Sciatic nerve (tissue), 2 donors: Measurements from ENCODE around the gene PJA1. TPM values are rescaled to one million over a fixed set of nuclear protein-coding genes. Genes with fewer than 3 reads are reported as not detected.
A peak's percentile ranks its signal among the peaks of the same experiment; 100 is the strongest.

Source experiments
- ATAC-seq: fragments of 200-7000 bp; cut with Tn5 transposase; one replicate; pipeline ENCODE4 v1.9.1; 2020; ENCODE audit warnings: mild to moderate bottlenecking, moderate library complexity
- DNase-seq: peaks from one replicate; pipeline ENCODE4 v3.0.0-alpha.2; 2020; ENCODE audit warnings: low spot score
- intact Hi-C: fragments of 100-400 bp; cut with DNase I; formaldehyde crosslinking; loops from one replicate; pipeline ENCODE4 v1.14.2; 2022
- total RNA-seq: library from RNA; stranded (reverse); fragmentation: NEBNext Ultra II Directional; extraction: Animal tissue kit (Norgen Biotek cat#: 25700); gene quantifications from one replicate; pipeline ENCODE4 v1.2.1, GENCODE V29; 2021
- donor health status: DM: no; HTN: no; CAD: no.
- donor health status: DM: no; HTN: no; CAD: no.

The PJA1 gene
- total RNA-seq, 1 donor from 2014 or later, result 47.5 TPM

- ATAC-seq (no peak), DNase-seq (no peak)
- intact Hi-C loops, result no loop called here
Measured at GRCh38 chrX:69176053-69176452, 10.8 kb upstream of the PJA1 start.

DNA sequence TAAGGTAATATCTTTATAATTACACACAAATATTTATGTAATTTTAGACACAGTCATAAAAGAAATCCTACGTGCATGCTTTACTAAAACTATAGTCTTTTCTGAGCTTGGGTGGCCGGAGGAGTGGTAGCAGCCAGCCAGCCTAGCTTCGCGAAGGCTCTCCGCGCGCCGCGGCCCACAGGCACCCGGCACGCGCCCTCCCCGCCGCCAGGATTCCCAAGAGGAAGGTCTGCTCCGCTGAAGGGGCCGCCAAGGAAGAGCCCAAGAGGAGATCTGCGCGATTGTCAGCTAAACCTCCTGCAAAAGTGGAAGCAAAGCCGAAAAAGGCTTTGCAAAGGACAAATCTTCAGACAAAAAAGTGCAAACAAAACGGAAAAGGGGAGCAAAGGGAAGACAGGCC, 8.7 kb upstream of the PJA1 start:
- intact Hi-C loops, result no loop called here
- ATAC-seq (no peak), DNase-seq (no peak)

- intact Hi-C loops, result no loop called here
- DNase-seq (no peak), ATAC-seq (no peak)
Measured at GRCh38 chrX:69172937-69173336, 7.7 kb upstream of the PJA1 start.

DNA sequence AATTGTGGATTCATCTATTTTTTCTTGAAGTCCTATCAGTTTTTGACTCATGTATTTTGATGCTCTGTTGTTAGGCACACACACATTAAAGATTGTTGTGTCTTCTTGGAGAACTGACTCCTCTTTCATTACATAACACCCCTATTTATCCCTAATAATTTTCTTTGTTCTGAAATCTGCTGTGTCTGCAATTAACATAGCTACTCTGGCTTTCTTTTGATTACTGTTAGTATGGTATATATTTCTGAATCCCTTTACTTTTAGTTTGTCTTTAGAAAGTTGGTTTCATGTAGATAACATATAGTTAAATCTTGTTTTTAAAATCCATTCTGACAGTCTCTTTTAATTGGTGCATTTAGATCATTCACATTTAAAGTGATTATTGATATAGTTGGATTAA, 5.1 kb upstream of the PJA1 start:
- DNase-seq, result no peak
- no peak for ATAC-seq
- intact Hi-C loops, result no loop called here

DNA sequence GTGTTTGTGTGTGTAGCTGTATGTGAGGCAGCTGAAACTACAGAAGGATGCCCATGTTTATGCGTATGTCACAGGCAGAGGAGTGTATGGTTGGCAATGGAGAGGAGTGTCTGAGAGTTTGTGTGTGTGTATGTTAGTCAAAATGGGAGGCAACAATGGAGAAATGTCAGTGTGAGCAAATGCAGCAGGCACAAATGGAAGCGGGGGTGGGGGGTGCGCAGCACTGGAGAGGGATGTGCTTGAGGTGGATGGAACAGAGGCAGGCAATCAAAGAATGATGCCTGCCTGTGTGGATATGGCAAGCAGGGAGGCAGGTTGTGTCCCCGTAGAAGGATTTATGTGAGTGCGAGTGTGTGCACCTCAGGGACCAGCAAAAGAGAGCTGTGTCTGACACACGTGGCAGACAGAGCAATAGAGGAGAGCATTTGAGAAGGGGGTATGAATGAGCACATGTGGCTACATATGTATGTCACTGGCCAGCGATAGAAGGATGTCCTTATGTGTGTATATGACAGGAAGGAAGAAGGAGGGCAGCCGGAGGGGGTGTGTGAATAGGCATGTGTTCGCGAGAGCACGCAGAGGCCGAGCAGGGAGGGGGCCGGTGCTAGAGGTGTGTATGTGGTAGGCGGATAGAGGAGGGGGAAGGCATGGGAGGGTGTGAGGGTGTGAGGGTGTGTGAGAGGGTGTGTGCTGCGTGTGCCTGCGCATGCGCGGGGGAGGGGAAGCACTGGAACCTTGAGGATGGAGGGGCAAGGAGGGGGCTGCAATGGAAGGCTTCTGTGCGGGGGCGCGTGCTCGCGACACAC, 1.1 kb downstream of the PJA1 start:
- intact Hi-C loops, result no loop called here
- DNase-seq (no peak), ATAC-seq (peak; percentile 68)

GRCh38 chrX:69162361-69162865, 2.8 kb downstream of the PJA1 start:
- ATAC-seq, result no peak
- intact Hi-C loops, result no loop called here
- DNase-seq, result no peak

DNA sequence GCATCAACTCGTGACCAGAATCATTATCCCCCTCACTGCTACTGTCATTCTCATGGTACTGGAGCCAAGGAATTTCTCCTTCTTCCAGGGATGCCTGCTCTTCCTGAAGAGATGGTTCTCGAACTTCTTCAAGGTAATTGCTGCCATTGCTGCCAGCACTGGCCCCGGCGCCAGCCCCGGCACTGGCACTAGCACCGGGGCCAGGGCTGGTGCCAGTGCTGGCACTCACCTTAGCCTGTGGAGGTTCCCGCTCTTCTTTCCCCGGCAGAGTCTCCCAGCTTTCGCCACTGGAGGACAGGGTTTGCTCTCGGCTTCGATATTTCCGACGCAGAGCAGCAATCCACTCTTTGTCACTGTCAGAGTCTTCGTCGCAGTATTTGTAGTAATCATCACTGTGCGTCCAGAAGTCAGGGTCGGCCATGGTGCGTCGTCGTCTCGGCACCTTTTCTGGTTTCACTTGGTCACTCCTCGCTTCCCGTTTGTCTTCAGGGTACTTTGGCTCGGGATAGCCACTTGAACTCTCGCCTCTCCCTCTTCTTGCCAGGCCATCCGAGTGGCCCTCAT, 3.4 kb downstream of the PJA1 start:
- DNase-seq (no peak), ATAC-seq (no peak)
- intact Hi-C loops, result no loop called here

- ATAC-seq (no peak), DNase-seq (no peak)
- intact Hi-C loops, result no loop called here
Measured at GRCh38 chrX:69161371-69161770, 3.9 kb downstream of the PJA1 start.

DNA sequence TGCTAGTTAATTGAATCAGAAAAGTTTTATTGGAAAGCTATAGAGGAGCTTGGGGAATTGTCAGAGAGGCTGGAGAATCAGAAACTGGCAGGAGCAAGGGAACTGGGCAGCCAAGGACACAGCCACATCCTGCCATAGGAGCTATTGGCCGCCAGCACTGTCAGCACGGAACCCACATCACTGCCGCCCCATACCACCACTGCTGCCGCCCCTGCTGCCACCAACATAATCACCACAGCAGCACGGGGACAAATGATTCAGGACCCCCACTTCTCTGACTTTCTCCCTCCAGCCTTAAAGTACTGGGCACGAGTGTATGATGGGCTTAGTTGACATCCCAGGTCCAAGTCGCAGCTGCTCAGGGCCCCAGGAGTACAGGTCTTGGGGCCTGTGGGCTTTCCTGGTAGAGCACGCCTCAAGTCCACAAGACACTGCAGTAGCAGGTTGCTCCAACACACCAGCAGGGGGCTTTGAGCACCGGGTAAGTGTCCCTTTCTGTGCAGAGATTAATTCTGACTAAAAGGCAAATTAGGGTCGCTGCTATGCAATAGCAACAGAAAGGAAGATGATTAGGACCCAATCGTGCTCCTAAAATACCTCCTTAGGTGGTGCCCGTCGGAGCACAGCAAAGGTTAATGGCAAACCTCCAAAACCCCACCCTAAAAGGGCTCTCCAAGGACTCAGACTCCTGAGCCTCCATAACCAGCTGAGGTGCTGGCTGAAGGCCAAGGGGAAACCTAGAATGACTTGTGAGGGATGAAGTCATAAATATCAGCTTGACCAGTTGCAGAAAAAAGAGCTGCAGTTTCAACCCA, 6.9 kb downstream of the PJA1 start:
- intact Hi-C loops, result no loop called here
- DNase-seq (peak; percentile 86), ATAC-seq (peak; percentile 75)

DNA sequence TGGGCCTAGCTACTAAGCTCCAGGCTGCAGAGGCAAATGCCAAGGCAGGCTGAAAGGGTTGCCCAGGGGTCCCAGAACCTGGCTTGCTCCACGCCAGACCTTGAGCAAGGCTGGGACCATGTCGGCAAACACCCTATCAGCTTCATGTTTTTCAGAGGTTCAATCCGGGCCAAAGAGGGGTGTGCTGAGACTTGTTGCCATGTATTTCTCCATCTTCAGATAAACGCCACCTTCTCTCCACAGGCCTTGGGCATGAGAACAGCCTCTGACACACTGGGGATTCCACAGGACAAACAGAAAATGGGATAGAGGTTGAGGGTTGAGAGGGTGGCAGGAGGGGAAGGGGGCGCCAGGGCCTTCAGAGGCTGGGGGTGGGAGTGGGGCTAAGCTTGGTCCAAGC, 8.6 kb downstream of the PJA1 start:
- ATAC-seq (no peak), DNase-seq (no peak)
- intact Hi-C loops, result no loop called here

GRCh38 chrX:69155786-69156520, 9.3 kb downstream of the PJA1 start:
- no peak for DNase-seq
- no peak for ATAC-seq
- intact Hi-C loops, result no loop called here

GRCh38 chrX:69154051-69154450, 11.2 kb downstream of the PJA1 start:
- intact Hi-C loops, result no loop called here
- ATAC-seq (no peak), DNase-seq (no peak)

GRCh38 chrX:69153060-69153730, 12.1 kb downstream of the PJA1 start:
- intact Hi-C loops, result no loop called here
- ATAC-seq, result peak; percentile 95
- peak; percentile 83 for DNase-seq

GRCh38 chrX:69152417-69152841, 12.8 kb downstream of the PJA1 start:
- intact Hi-C loops, result no loop called here
- no peak for DNase-seq
- ATAC-seq, result peak; percentile 16

GRCh38 chrX:69151866-69152284, 13.4 kb downstream of the PJA1 start:
- no peak for DNase-seq
- intact Hi-C loops, result no loop called here
- ATAC-seq, result no peak

DNA sequence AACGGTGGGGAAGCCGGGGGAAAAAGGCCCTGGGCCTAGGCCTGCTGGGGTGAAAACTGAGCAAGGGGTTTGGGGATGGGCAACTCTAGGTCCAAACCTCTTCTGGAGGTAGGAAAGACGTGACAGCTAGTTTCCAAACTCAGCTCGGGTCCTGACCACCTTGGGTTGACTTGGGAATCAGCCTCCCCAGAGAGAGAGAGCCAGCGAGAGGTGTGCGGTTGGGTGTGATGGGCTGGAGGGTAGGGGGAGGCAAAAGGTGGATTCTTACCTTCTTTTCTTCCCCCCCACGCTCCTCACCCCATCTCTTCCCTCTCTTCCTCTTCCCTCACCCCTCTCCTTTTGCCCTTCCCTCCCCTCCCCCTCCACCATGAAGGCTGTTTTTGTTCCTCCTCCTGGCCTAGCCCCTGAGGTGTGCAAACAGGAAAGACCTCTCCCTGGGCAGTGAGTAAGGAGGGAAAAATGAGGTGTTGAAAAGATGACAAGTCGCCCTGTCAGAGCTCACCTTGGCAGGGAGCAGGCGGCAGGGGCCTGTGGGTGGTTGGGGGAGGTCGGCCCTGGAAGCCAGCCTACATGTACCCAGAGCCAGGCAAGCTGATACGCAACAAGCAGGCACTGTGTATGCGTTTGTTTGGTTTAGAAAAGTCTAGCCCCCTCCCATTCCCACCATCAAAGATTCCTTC, 14.8 kb downstream of the PJA1 start:
- no peak for DNase-seq
- no peak for ATAC-seq
- intact Hi-C loops, result no loop called here

- peak; percentile 18 for DNase-seq
- intact Hi-C loops, result no loop called here
- ATAC-seq, result no peak
Measured at GRCh38 chrX:69149466-69150280, 15.6 kb downstream of the PJA1 start.
